ENCODE results near the gene NPC1L1.
"Not testable (repeated sequence)": the region's sequence is repeated elsewhere in the genome, so short reads cannot be mapped to it uniquely, and the experiment has no call there.

NPC1L1 gene

GRCh38 chr7:44506592-44507288, 34.4 kb downstream of the NPC1L1 start:
- DNase-seq = not testable (repeated sequence)

DNA sequence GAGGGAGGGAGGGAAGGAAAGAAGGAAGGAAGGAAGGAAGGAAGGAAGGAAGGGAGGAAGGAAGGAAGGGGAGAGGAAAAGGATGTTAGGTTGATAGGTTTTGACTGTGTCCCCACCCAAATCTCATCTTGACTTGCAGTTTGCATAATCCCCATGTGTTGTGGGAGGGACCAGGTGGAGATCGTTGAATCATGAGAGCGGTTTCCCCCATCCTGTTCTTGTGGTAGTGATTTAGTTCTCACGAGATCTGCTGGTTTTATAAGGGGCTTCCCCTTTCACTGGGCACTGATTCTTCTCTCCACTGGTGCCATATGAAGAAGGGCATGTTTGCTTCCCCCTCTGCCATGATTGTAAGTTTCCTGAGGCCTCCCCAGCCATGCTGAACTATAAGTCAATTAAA, 35.5 kb downstream of the NPC1L1 start:
- DNase-seq = no peak

DNA sequence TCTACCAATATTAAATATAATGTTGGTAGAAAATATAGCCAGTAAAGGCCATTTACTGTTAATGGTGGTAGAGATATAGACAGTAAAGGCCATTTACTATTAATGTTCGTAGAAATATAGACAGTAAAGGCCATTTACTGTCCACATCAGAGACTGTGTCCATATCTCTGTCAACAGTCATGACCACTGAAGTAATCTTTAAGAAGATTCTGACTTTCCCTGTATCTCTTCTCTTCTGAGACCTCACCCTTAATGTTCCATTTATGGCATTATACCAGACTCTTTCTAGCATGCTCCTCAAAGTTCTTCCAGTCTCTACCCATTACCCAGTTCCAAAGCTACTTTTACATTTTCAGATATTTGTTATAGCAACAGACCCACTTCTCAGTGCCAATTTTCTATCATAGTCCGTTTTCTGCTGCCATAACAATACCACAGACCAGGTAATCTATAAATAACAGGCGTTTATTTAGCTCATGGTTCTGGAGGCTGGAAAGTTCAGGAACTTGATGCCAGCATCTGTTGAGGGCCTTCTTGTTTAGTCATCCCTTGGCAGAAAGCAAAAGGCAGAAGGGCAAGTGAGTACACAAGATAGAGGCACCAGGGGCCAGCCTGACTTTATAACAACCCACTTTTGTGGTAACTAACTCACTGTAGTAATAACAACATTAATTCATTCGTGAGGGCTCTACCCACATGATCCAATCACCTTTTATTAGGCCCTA, 42.7 kb downstream of the NPC1L1 start:
- DNase-seq = no peak

DNA sequence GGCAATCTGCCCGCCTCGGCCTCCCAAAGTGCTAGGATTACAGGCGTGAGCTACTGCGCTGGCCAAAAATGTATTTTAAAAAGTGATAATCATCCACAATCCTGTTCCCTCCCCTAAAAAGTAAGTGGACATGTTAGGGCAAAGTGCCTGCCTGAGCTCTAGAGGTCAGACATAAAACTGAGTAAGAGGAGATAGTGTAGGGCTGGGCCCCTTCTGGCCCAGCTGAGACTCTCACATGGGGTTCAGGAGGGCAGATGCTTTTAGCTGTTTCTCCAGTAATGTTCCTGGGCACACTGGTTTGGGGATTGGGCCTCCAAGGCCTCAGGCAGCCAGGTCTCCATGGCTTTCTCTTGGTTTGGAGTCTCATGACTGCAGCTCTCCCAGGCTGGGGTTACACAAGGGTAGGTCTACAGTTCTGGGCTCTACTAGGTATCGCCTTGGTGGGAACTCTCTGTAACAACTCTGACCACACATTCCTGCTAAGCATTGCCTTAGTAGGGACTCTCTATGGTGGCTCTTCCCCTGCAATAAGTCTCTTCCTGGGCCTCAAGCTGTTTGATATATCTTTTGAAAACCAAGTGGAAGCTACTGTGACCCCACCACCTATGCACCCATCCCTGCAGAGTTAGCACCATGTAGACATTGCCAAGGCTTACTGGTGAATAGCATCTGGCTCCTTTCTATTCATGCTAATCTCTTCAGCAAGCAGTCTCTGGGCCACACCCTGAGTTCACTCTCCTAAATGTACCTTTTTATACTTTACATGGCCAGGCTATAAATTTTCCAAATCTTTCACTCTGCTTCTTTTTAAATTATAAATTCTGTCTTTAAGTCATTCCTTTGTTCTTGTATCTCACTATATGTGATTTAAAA, 43.7 kb downstream of the NPC1L1 start:
- DNase-seq = no peak

DNA sequence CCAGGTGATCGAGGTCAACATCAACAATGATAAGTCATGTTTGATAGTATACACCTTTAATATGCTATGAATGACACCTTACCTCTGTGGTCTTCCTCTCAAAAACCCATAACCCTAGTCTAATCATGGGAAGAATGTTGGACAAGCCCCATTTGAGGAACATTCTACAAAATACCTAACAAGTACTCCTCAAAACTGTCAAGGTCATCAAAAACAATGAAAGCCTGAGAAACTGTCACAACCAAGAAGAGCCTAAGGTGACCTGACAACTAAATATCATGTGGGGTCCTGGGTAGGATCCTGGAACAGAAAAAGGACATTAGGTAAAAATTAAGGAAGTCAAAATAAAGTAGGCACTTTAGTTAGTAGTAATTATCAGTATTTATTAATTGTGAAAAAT, 44.7 kb downstream of the NPC1L1 start:
- DNase-seq = no peak

GRCh38 chr7:44494960-44495359, 46.2 kb downstream of the NPC1L1 start:
- no peak for DNase-seq

DNA sequence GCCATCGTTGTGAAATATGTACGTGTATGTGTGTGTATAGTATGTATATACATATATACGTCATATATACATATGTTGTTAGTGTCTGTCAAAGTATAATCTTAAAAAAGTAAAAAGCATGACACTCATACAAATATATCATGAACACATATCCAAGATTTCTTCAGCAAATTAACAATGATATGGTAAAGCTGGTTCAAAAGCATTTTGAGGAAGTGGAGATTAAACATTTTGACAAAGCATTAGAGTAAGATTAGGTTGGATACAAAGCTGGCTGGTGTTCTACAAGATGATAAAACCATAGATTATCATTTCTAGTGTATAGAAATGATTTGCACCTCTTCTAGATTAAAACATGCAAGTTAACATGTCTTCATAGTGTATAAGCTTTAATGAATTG, 49.9 kb downstream of the NPC1L1 start:
- DNase-seq = no peak

- peak; percentile 85 for DNase-seq
These were observed 50.6 kb downstream of the NPC1L1 start, which contains the start of gene NUDCD3 for GRCh38 chr7:44490351-44491200. TSS of gene NUDCD3 (minus strand) at chr7:44490658. CDS start at chr7:44490600, 58 bp downstream.

DNA sequence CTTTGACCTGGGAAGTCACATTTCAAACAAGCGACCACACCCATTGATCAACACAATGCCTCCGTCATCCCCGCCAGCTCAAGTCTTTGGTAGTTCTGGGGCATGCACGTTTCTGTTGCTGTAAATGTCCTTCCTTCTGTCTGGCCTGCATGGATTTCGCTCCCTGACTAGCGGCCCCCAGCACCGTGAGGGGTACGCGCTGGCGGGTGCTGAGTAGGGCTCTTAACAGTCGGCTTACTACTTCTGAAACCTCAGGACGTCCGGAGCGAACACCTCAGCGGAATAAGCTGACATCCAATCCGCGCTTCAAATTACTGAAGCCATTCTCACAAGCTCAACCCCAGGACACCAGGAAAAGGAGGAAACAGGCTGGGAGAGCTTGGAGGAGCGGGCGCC, 51.2 kb downstream of the NPC1L1 start:
- DNase-seq = no peak

DNA sequence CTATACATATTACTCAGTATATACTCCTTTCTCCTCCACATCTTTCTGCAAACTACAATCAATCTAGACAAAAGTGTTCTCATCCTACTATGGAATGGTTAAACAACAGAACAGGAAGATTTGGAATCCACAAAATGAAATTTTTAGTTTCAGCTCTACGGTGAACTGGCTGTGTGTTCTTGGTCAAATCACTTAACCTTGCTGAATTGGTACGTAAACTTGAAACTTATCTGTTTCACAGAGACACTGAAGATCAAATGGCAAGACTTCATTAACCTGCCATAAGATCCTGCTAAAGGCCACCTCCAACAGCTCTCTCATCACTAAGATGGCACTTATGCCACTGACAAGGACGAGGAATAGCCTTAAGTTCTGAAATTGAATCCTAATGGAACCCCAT, 52.2 kb downstream of the NPC1L1 start:
- DNase-seq = no peak

GRCh38 chr7:44486693-44487092, 54.4 kb downstream of the NPC1L1 start:
- no peak for DNase-seq

GRCh38 chr7:44486001-44486400, 55.1 kb downstream of the NPC1L1 start:
- DNase-seq = no peak

- no peak for DNase-seq
These were observed 56.4 kb downstream of the NPC1L1 start for GRCh38 chr7:44484482-44485313.

GRCh38 chr7:44482502-44483485, 58.3 kb downstream of the NPC1L1 start:
- no peak for DNase-seq

DNA sequence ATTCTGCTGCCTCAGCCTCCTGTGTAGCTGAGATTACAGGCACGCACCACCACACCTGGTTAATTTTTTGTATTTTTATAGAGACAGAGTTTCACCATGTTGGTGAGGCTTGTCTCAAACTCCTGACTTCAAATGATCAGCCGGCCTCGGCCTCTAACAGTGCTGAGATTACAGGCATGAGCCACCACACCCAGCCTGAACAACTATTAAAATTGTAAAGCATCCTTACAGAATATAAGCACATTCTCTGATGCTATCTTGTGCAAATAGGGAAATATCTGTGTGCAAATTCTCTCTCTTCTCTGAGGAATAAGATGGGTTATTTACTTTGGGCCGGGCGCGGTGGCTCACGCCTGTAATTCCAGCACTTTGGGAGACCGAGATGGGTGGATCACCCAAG, 63.2 kb downstream of the NPC1L1 start:
- DNase-seq = no peak

DNA sequence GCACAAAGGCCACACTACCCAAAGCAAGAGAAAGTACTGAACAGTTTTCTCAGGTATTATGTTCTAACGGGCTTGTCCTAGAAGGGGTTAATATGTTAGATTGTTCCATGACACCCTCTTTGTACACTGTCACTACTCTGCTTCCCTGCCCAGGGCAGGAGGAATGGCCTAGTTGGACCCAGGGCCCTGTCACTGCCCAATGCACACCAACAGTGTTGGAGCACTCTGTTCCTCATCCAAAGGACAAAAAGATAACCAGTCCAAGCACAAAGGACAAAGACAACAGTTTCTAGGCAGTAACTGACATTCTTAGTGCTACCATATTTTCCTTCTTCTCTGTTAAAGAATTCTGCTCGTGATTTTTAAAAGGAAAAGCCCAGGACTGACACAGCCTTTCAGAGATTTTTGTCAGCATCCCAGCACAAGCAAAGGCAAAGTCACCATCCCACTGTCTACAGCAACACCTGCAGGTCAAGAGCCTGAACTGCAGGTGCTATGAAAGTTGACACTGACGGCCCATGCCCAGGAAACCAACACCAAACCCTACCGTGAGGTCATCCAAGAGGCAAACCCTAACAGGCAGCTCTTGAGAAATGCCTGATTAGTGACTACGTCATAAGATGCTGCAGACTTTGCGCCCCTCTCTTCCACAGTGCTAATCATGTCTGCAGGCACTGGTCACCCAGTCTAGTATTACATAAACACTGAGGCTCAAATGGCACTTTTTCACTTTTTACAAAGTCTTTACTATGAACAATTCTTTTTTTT, 63.9 kb downstream of the NPC1L1 start:
- peak; percentile 65 for DNase-seq

DNA sequence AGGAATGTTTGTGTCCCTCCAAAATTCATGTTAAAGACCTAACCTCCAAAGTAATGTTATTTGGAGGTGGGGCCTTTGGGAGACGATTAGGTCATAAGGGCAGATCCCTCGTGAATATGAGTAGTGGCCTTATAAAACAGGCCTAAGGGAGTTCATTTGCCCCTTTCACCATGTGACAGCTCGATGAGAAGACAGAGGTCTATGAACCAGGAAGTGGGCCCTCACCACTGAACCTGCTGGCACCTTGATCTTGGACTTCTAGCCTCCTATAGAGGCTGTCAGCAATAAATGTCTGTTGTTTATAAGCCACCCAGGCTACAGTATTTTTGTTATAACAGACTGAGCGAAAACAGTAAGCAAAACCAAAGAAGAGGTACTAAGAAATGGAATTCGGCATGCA, 64.8 kb downstream of the NPC1L1 start:
- DNase-seq = no peak

DNA sequence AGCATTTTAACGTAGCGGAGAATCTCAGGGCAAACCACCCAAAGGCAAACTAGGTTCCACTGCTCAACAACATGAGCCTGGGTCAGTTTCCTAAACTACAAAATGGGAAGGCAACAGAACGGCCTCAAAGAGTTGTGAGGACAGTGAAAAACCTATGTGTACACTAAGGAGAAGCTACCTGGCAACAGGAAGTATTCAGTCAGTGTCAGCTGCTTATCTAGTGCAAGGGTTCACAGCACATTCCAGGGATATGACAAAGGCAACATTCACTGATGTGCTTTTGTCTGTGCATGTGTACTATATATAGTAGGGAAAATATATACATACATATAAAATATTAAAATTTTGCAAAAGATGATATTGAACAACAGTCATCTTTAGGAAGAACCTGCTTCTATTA, 67.8 kb downstream of the NPC1L1 start:
- no peak for DNase-seq

DNA sequence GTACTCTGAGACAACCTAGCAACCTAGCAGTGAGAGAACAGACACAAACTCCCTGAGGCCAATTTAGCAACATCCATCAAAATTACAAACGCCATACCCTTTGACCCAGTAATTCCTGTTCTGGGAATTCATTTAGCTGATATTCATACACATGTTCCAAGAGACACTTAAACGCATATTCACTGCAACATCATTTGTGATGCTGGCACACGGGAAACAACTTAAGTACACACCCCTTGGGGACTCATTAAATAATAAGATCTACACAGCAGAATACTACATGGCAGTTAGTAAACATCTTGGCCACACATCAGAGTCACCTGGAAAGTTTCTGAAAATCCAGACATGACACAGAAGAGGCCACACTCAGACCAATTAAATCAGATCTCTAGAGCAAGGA, 68.3 kb downstream of the NPC1L1 start:
- DNase-seq = no peak

GRCh38 chr7:44471850-44472249, 69.3 kb downstream of the NPC1L1 start:
- peak; percentile 8 for DNase-seq
